ENCODE measurements around the gene AFDN.

The AFDN gene

GRCh38 chr6:167797011-167797471 lies 29.7 kb upstream of the AFDN start:
- no peak overlapping the region for H3K27ac ChIP-seq (ENCODE audit: low read length)
- H3K4me3 ChIP-seq (ENCODE audit: low read depth in 1 of 2, low read length in 2 of 2) = peak overlapping the region; percentile 30 to 48
- H3K36me3 ChIP-seq (ENCODE audit: control insufficient read depth in 1 of 2, insufficient read depth in 2 of 2, low read length in 2 of 2) = no peaks in the 10 kb centered on the region
- peaks cover 6% of the 10 kb centered on the region for H3K27me3 ChIP-seq (ENCODE audit: low read depth, low read length)
- H3K9me3 ChIP-seq (ENCODE audit: control insufficient read depth in 1 of 2, low read length in 2 of 2) = no peaks in the 10 kb centered on the region
- no peaks in the 10 kb centered on the region for H3K4me1 ChIP-seq (ENCODE audit: control insufficient read depth in 1 of 2, insufficient read depth in 2 of 2, low read length in 2 of 2)

DNA sequence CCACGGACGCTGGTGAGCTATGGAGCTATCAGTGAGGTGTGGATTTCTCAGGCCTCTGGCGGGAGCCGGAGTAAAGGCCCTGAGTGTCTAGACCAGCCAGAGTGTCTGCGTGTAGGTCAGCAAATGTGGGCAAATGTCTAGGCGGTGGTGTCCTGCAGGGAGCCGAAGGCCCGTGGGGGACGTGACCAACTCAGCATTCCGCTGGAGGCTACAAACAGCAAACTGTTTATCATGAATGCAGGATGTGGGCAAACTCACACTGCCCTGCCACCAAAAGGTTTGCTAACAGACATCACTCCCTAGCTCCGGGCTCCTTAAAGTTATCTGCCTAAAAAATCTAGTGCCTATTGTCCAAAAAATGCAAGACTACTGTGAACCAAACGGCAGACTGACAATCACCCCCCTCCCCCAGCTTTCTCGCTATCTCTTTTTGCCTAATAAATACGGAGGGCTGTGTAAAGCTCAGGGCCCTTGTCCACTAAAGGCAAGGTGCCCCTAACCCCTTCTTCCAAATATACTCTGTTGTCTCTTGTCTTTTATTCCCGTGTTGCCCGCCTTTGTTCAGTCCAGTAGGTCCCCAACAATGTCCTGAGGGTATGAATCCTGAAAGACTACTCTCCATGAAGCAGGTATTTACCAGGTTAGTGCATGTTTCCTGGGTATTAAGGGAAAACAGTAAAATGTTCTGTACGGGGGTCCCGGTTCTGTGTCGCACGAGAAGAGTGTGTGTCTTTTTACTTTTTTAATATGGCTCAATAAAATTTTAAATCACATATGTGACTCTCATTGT lies 29.0 kb upstream of the AFDN start:
- H3K36me3 ChIP-seq (ENCODE audit: control insufficient read depth in 1 of 2, insufficient read depth in 2 of 2, low read length in 2 of 2) = no peaks in the 10 kb centered on the region
- no peaks in the 10 kb centered on the region for H3K9me3 ChIP-seq (ENCODE audit: control insufficient read depth in 1 of 2, low read length in 2 of 2)
- no peak overlapping the region for H3K27ac ChIP-seq (ENCODE audit: low read length)
- no peaks in the 10 kb centered on the region for H3K4me1 ChIP-seq (ENCODE audit: control insufficient read depth in 1 of 2, insufficient read depth in 2 of 2, low read length in 2 of 2)
- no peak overlapping the region for H3K4me3 ChIP-seq (ENCODE audit: low read depth in 1 of 2, low read length in 2 of 2)
- H3K27me3 ChIP-seq (ENCODE audit: low read depth, low read length) = peaks cover 6% of the 10 kb centered on the region

DNA sequence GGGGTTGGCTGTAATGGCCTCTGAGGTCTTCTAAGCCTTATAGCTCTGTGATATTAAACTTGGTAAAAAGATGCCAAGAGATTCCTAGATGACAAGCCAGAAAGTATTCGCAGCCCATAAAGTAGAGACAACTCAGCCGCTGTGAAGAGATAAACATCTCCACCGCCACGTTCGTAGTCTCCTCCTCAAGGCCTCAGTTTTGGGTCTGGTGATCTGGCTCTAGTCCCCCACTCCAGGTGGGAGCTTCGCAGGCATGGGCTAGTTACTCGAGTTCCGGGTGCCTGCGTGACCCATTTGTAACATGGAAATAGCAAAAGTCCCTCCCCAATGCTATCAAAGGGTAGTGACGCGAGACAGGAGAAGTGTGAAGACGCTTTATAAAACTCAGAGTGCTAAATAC lies 28.3 kb upstream of the AFDN start:
- H3K27me3 ChIP-seq (ENCODE audit: low read depth, low read length) = peaks cover 11% of the 10 kb centered on the region
- no peaks in the 10 kb centered on the region for H3K36me3 ChIP-seq (ENCODE audit: control insufficient read depth in 1 of 2, insufficient read depth in 2 of 2, low read length in 2 of 2)
- H3K9me3 ChIP-seq (ENCODE audit: control insufficient read depth in 1 of 2, low read length in 2 of 2) = no peaks in the 10 kb centered on the region
- no peak overlapping the region for H3K4me3 ChIP-seq (ENCODE audit: low read depth in 1 of 2, low read length in 2 of 2)
- H3K4me1 ChIP-seq (ENCODE audit: control insufficient read depth in 1 of 2, insufficient read depth in 2 of 2, low read length in 2 of 2) = no peaks in the 10 kb centered on the region
- H3K27ac ChIP-seq (ENCODE audit: low read length) = no peak overlapping the region

- Histone ChIP-seq H3K36me3 (ENCODE audit: control insufficient read depth in 1 of 2, insufficient read depth in 2 of 2, low read length in 2 of 2) (no peaks in the 10 kb centered on the region), H3K9me3 (ENCODE audit: control insufficient read depth in 1 of 2, low read length in 2 of 2) (no peaks in the 10 kb centered on the region), H3K4me1 (ENCODE audit: control insufficient read depth in 1 of 2, insufficient read depth in 2 of 2, low read length in 2 of 2) (no peaks in the 10 kb centered on the region), H3K27ac (ENCODE audit: low read length) (no peak overlapping the region), H3K4me3 (ENCODE audit: low read depth in 1 of 2, low read length in 2 of 2) (no peak overlapping the region), H3K27me3 (ENCODE audit: low read depth, low read length) (peaks cover 12% of the 10 kb centered on the region)
Observed at GRCh38 chr6:167799033-167799821, 27.5 kb upstream of the AFDN start.

DNA sequence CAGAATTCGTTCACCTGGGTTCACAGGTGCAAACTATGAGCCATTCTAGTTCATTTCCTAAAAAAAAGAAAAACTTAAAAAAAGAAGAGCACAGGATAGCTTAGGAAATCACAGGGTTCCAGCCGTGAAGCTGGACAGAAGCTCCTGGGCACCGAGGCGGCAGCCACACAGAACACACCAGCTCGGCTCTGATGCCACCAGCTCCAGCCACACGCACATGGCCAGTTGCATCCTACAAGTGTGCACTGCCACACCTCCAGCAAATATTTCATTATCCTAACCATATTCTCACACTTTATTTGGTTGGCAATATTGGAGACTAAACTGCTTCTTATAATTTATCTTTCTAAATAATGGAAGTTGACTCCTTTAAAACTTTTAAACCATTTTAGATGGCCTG lies 26.2 kb upstream of the AFDN start:
- H3K4me1 ChIP-seq (ENCODE audit: control insufficient read depth in 1 of 2, insufficient read depth in 2 of 2, low read length in 2 of 2) = no peaks in the 10 kb centered on the region
- H3K27me3 ChIP-seq (ENCODE audit: low read depth, low read length) = peaks cover 12% of the 10 kb centered on the region
- no peak overlapping the region for H3K27ac ChIP-seq (ENCODE audit: low read length)
- H3K36me3 ChIP-seq (ENCODE audit: control insufficient read depth in 1 of 2, insufficient read depth in 2 of 2, low read length in 2 of 2) = no peaks in the 10 kb centered on the region
- no peaks in the 10 kb centered on the region for H3K9me3 ChIP-seq (ENCODE audit: control insufficient read depth in 1 of 2, low read length in 2 of 2)
- H3K4me3 ChIP-seq (ENCODE audit: low read depth in 1 of 2, low read length in 2 of 2) = no peak overlapping the region

GRCh38 chr6:167801263-167801662 lies 25.4 kb upstream of the AFDN start:
- Histone ChIP-seq H3K4me1 (ENCODE audit: control insufficient read depth in 1 of 2, insufficient read depth in 2 of 2, low read length in 2 of 2) (no peaks in the 10 kb centered on the region), H3K27ac (ENCODE audit: low read length) (no peak overlapping the region), H3K9me3 (ENCODE audit: control insufficient read depth in 1 of 2, low read length in 2 of 2) (no peaks in the 10 kb centered on the region), H3K27me3 (ENCODE audit: low read depth, low read length) (peaks cover 7% of the 10 kb centered on the region), H3K4me3 (ENCODE audit: low read depth in 1 of 2, low read length in 2 of 2) (no peak overlapping the region), H3K36me3 (ENCODE audit: control insufficient read depth in 1 of 2, insufficient read depth in 2 of 2, low read length in 2 of 2) (no peaks in the 10 kb centered on the region)

DNA sequence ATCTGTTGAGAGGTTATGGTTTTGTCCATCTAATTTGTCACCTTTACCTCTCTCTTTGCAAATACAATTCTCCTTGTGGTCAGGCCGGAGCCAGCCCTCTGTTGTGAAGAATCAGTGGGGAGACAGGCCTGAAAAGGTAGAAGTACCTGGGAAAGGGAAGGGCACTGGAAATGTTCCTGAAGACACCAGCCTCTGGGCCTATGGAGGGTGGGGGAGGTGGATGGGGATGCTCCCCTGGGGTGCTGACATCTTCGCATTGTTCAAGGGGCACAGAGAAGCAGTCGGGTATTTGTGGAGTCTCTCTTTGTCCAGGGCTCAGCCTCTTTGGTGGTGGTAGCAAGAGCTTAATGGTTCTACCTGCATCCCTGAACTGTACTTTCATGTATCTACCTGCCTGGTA lies 24.4 kb upstream of the AFDN start:
- H3K4me1 ChIP-seq (ENCODE audit: control insufficient read depth in 1 of 2, insufficient read depth in 2 of 2, low read length in 2 of 2) = no peaks in the 10 kb centered on the region
- H3K4me3 ChIP-seq (ENCODE audit: low read depth in 1 of 2, low read length in 2 of 2) = no peak overlapping the region
- H3K36me3 ChIP-seq (ENCODE audit: control insufficient read depth in 1 of 2, insufficient read depth in 2 of 2, low read length in 2 of 2) = no peaks in the 10 kb centered on the region

DNA sequence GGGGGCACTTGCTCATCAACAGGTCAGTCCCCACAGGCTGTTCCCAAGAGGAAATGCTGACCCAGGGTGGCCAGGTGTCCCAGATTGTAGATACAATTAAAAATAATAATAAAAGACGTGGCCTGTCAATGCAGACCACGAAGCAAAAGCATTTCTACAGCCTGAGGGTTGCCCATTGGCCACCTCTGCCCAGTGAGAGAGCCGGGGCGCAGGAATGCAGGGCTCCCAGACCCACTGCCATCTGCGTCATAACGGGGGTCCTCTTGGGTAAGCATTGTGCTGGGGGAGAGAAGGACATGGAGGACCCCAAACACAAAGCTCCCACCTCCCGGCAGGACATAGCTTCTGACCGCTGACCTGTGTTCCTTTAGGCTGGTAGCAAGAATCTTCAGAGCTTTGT lies 22.9 kb upstream of the AFDN start:
- H3K27me3 ChIP-seq (ENCODE audit: low read depth, low read length) = peaks cover 6% of the 10 kb centered on the region
- H3K9me3 ChIP-seq (ENCODE audit: control insufficient read depth in 1 of 2, low read length in 2 of 2) = no peaks in the 10 kb centered on the region
- H3K4me1 ChIP-seq (ENCODE audit: control insufficient read depth in 1 of 2, insufficient read depth in 2 of 2, low read length in 2 of 2) = no peaks in the 10 kb centered on the region
- H3K27ac ChIP-seq (ENCODE audit: low read length) = no peak overlapping the region
- H3K36me3 ChIP-seq (ENCODE audit: control insufficient read depth in 1 of 2, insufficient read depth in 2 of 2, low read length in 2 of 2) = no peaks in the 10 kb centered on the region
- H3K4me3 ChIP-seq (ENCODE audit: low read depth in 1 of 2, low read length in 2 of 2) = no peak overlapping the region

More for the DNA sequence above, 24.4 kb upstream of the AFDN start:
- H3K9me3 ChIP-seq (ENCODE audit: control insufficient read depth in 1 of 2, low read length in 2 of 2) = no peaks in the 10 kb centered on the region
- H3K27me3 ChIP-seq (ENCODE audit: low read depth, low read length) = peaks cover 6% of the 10 kb centered on the region
- H3K27ac ChIP-seq (ENCODE audit: low read length) = no peak overlapping the region

DNA sequence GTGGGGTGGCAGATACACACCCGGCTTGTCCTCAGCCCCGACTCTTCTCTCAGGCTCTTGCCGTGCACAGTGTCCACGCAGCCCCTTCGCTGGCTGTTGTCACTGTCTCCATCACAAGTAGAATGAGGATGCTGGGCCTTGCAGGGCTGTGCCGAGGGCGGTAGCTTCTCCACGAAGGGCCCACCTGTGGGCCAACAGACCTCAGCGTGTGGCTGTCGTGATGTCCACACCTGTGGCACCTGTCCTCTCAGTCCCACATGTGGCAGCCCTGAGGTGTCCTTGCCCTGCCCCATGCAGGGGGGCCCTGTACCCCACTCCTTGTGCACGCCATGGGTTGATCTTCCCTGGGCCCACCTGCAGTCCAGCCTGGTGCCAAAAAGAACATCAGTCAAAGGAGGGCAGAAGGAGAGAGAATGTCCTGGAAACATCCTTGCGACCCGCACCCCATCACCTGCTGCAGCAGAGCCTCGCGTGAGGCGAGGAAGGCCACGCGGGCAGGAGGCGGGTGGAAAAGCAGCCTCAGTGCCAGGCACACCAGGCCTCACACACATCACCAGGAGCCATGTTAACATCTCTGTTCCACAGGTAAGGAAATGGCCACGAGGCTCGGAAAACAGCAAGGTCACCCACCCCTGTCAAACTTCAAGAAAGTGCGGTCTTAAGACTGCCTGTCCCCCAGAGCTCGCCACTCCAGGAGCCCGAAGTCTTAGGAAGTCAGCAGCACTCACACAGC lies 22.3 kb upstream of the AFDN start:
- Histone ChIP-seq H3K9me3 (ENCODE audit: control insufficient read depth in 1 of 2, low read length in 2 of 2) (no peaks in the 10 kb centered on the region), H3K4me1 (ENCODE audit: control insufficient read depth in 1 of 2, insufficient read depth in 2 of 2, low read length in 2 of 2) (no peaks in the 10 kb centered on the region), H3K27ac (ENCODE audit: low read length) (no peak overlapping the region), H3K27me3 (ENCODE audit: low read depth, low read length) (peaks cover 6% of the 10 kb centered on the region), H3K4me3 (ENCODE audit: low read depth in 1 of 2, low read length in 2 of 2) (no peak overlapping the region), H3K36me3 (ENCODE audit: control insufficient read depth in 1 of 2, insufficient read depth in 2 of 2, low read length in 2 of 2) (no peaks in the 10 kb centered on the region)

DNA sequence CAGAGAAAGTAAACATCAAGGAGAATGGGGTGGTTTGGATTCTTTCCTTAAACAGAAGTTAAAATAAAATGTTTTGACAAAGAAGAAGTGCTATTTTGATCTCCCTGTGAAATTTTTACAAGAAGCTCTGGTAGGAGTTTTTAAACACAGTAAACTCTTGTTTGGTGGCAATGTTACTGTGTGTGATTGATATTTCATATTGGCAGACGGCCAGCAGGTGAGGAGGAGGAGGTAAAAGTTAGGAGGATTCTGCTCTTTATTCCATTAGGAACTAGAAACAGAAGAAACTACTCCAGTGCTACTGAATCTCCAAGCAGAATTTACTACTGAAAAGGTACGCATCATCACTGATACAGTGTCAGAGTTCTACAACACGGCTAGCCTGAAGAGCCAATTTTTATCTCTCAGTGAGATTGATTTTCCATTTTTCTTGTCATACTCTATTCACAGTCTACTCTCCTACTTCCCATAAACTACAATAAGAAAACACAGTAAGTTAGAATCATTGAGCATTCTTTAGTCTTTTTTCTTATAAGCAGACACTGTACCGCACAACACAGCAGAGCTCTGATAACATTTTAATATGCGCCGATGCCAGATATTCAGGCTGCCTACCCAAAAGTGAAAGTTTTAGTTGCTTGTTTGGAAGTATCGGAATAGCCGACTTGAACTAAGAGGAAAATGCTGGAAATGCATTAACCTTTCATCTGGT lies 21.2 kb upstream of the AFDN start:
- H3K27me3 ChIP-seq (ENCODE audit: low read depth, low read length) = peaks cover 6% of the 10 kb centered on the region
- no peaks in the 10 kb centered on the region for H3K4me1 ChIP-seq (ENCODE audit: control insufficient read depth in 1 of 2, insufficient read depth in 2 of 2, low read length in 2 of 2)
- H3K4me3 ChIP-seq (ENCODE audit: low read depth in 1 of 2, low read length in 2 of 2) = no peak overlapping the region
- no peak overlapping the region for H3K27ac ChIP-seq (ENCODE audit: low read length)
- no peaks in the 10 kb centered on the region for H3K9me3 ChIP-seq (ENCODE audit: control insufficient read depth in 1 of 2, low read length in 2 of 2)
- no peaks in the 10 kb centered on the region for H3K36me3 ChIP-seq (ENCODE audit: control insufficient read depth in 1 of 2, insufficient read depth in 2 of 2, low read length in 2 of 2)

All from muscle layer of duodenum (tissue), 2 donors.